Activated T-helper 17 cell treated with anti-CD3 and anti-CD28 coated beads, Interleukin-2, amount 50 U/mL, for 72 hours (primary cell): ENCODE results near the gene ZNF668. TPM values are rescaled to one million over a fixed set of nuclear protein-coding genes. Genes with fewer than 3 reads are reported as not detected.
A peak's percentile ranks its signal among the peaks of the same experiment; 100 is the strongest.

Experiments
- ATAC-seq: fragments of 150-1000 bp; cut with Tn5 transposase; replicated peaks from 2 replicates; pipeline ENCODE4 v1.10.0; 2021; ENCODE audit warnings: mild to moderate bottlenecking, moderate library complexity
- H3K27ac Mint-ChIP-seq: one replicate; pipeline ENCODE4 v1.8.0; 2022; ENCODE audit warnings: mixed read lengths
- H3K27me3 Mint-ChIP-seq: one replicate; pipeline ENCODE4 v1.8.0; 2022; ENCODE audit warnings: mixed read lengths
- H3K36me3 Mint-ChIP-seq: one replicate; pipeline ENCODE4 v1.8.0; 2022; ENCODE audit warnings: low read depth, mild to moderate bottlenecking, mixed read lengths
- H3K4me1 Mint-ChIP-seq: one replicate; pipeline ENCODE4 v1.8.0; 2022; ENCODE audit warnings: mixed read lengths
- H3K4me3 Mint-ChIP-seq: one replicate; pipeline ENCODE4 v1.8.0; 2022; ENCODE audit warnings: mild to moderate bottlenecking, mixed read lengths
- H3K9me3 Mint-ChIP-seq: one replicate; pipeline ENCODE4 v1.8.0; 2022; ENCODE audit warnings: mixed read lengths
- total RNA-seq, 2 donors: library from RNA; stranded (reverse); gene quantifications; one replicate each; pipeline ENCODE4 v1.2.3, GENCODE V29; 2022

Gene ZNF668
- total RNA-seq = 10 to 100 TPM; 15.1 to 19.4 TPM

- Mint-ChIP-seq H3K9me3 (no peaks in the 10 kb centered on the region), H3K36me3 (peaks cover 56% of the 10 kb centered on the region), H3K27me3 (no peaks in the 10 kb centered on the region), H3K4me3 (peak within 1 kb of the TSS; percentile 93), H3K4me1 (peaks cover 22% of the 10 kb centered on the region), H3K27ac (peak within 1 kb of the TSS; percentile 95)
- ATAC-seq = peak; percentile 88
Measured at GRCh38 chr16:31073970-31074813, at the start of gene ZNF668, which contains the start of gene ZNF646. ZNF668 (minus strand) TSS chr16:31074240; CDS start chr16:31064459, 9,781 bp downstream. ZNF646 (plus strand) TSS chr16:31074422; CDS start chr16:31076325, 1,903 bp downstream.

- H3K4me3 Mint-ChIP-seq = no peak overlapping the region
- H3K27ac Mint-ChIP-seq = no peak overlapping the region
- peaks cover 10% of the 10 kb centered on the region for H3K4me1 Mint-ChIP-seq
- H3K9me3 Mint-ChIP-seq = no peaks in the 10 kb centered on the region
- H3K36me3 Mint-ChIP-seq = peaks cover 61% of the 10 kb centered on the region
- no peaks in the 10 kb centered on the region for H3K27me3 Mint-ChIP-seq
- ATAC-seq = no peak
Measured at GRCh38 chr16:31120129-31120528, 46.1 kb upstream of the ZNF668 start.

DNA sequence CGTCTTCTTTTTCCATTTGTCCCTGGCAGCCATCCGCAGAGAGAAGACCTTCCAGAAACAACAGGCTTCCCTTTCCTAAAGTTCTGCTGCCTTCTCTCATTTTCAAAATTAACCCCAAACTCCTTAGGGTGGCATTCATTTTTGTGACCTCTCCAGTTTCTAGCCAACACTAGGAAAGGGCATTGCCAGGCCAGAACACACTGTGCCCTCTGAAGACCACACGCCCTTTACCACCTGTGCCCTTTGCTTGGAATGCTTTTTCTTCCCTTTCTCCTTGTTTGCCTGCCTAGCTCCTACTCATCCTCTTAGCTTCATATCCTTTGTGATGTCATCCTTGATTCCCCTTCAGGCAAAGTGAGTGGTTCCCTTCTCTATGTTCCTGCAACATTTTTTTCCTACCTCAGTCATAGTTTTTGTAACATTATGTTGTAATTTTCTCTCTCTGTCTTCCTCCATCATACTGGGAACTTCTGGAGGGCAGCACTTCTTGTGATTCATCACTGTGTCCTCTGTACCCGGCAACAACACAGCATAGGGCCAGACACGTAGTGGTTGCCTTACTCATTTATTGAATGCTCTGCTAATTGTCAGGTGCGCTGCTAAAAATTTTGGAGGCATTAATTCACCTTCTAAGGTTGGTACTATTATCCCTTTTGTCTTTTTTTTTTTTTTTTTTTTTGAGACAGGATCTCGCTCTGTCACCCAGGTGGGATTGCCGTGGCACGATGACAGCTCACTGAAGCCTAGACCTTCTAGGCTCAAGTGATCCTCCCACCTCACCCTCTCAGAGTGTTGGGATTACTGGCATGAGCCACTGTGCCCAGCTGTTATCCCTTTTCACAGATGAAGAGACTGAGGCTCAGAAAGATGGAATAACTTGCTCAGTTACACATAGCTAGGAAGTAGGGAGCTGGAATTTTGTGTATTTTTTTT, 44.4 kb upstream of the ZNF668 start:
- Mint-ChIP-seq H3K27ac (peak overlapping the region; percentile 89), H3K36me3 (peaks cover 52% of the 10 kb centered on the region), H3K27me3 (no peaks in the 10 kb centered on the region), H3K4me3 (peak overlapping the region; percentile 86), H3K4me1 (peaks cover 10% of the 10 kb centered on the region), H3K9me3 (no peaks in the 10 kb centered on the region)
- no peak for ATAC-seq

- Mint-ChIP-seq H3K36me3 (peaks cover 52% of the 10 kb centered on the region), H3K4me1 (peaks cover 10% of the 10 kb centered on the region), H3K4me3 (peak within 1 kb of the TSS; percentile 86), H3K27ac (peak within 1 kb of the TSS; percentile 89), H3K27me3 (no peaks in the 10 kb centered on the region), H3K9me3 (no peaks in the 10 kb centered on the region)
- peak; percentile 95 for ATAC-seq
Measured at GRCh38 chr16:31117384-31118222, 43.6 kb upstream of the ZNF668 start, which contains the start of gene KAT8. KAT8 (plus strand) TSS chr16:31117664; CDS start chr16:31117682, 18 bp downstream.

GRCh38 chr16:31114468-31114867, 40.4 kb upstream of the ZNF668 start:
- H3K36me3 Mint-ChIP-seq = peaks cover 52% of the 10 kb centered on the region
- no peaks in the 10 kb centered on the region for H3K27me3 Mint-ChIP-seq
- no peaks in the 10 kb centered on the region for H3K9me3 Mint-ChIP-seq
- no peak overlapping the region for H3K4me3 Mint-ChIP-seq
- no peak overlapping the region for H3K27ac Mint-ChIP-seq
- H3K4me1 Mint-ChIP-seq = peaks cover 17% of the 10 kb centered on the region
- ATAC-seq = no peak

- ATAC-seq = no peak
- no peaks in the 10 kb centered on the region for H3K9me3 Mint-ChIP-seq
- peaks cover 15% of the 10 kb centered on the region for H3K4me1 Mint-ChIP-seq
- no peaks in the 10 kb centered on the region for H3K27me3 Mint-ChIP-seq
- H3K4me3 Mint-ChIP-seq = no peak overlapping the region
- H3K36me3 Mint-ChIP-seq = peaks cover 45% of the 10 kb centered on the region
- no peak overlapping the region for H3K27ac Mint-ChIP-seq
Measured at GRCh38 chr16:31113121-31114120, 39.4 kb upstream of the ZNF668 start.

- Mint-ChIP-seq H3K27ac (no peak overlapping the region), H3K4me3 (no peak overlapping the region), H3K9me3 (no peaks in the 10 kb centered on the region), H3K4me1 (peaks cover 12% of the 10 kb centered on the region), H3K36me3 (peaks cover 43% of the 10 kb centered on the region), H3K27me3 (no peaks in the 10 kb centered on the region)
- no peak for ATAC-seq
Measured at GRCh38 chr16:31112711-31113110, 38.7 kb upstream of the ZNF668 start.

DNA sequence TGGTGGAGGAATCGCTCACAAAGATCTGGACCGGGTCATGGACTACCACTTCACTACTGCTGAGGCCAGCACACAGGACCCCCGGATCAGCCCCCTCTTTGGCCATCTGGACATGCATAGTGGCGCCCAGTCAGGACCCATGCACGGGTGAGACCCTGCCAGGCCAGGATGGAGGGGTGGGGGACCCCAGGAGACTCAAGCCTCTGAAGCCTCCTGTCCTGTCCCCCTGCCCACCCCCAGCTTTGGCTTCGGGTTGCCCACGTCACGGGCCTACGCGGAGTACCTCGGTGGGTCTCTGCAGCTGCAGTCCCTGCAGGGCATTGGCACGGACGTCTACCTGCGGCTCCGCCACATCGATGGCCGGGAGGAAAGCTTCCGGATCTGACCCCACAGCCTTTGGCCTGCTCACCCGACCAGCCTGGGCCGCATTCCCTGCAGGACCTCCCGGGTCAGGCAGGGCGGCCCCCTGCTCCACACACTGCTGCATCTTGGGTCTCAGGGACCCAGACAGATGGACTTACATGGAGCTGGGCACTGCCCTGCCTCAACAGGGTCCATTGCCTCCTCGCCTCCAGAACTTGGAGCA, 37.9 kb upstream of the ZNF668 start:
- no peak overlapping the region for H3K4me3 Mint-ChIP-seq
- no peak for ATAC-seq
- H3K36me3 Mint-ChIP-seq = peaks cover 44% of the 10 kb centered on the region
- H3K27ac Mint-ChIP-seq = no peak overlapping the region
- H3K4me1 Mint-ChIP-seq = peaks cover 13% of the 10 kb centered on the region
- H3K9me3 Mint-ChIP-seq = no peaks in the 10 kb centered on the region
- H3K27me3 Mint-ChIP-seq = no peaks in the 10 kb centered on the region

DNA sequence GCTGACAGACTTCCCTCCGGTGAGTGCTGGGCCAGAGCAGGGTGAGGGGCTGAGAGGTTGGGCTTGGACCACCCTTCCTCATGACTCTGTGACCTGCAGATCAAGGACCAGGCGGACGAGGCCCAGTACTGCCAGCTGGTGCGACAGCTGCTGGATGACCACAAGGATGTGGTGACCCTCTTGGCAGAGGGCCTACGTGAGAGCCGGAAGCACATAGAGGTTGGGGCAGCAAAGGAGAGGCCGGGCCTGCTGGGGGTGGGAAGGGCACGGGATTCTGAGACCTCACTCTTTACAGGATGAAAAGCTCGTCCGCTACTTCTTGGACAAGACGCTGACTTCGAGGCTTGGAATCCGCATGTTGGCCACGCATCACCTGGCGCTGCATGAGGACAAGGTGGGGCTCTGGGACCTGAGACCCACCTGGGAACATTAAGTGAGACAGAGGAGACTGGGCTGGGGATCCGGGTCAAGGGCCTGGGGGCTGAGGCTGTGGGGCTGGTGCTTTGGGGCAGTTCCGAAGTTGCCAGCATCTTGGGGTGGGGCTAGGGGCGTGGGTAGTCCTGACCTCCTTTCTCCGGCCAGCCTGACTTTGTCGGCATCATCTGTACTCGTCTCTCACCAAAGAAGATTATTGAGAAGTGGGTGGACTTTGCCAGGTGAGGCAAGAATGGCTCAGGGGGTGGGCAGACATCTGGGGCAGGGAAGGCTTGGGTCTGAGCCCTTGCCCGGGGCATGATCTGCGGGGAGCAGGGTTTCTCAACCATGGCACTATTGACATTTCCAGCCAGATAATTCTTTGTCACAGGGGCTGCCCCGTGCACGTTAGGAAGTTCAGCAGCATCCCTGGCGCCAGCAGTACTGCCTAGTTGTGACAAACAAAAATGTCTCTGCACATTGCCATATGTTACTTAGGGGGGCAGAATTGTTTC, 36.3 kb upstream of the ZNF668 start:
- Mint-ChIP-seq H3K9me3 (no peaks in the 10 kb centered on the region), H3K36me3 (peaks cover 44% of the 10 kb centered on the region), H3K4me1 (peaks cover 16% of the 10 kb centered on the region), H3K4me3 (peak overlapping the region; percentile 68), H3K27ac (peak overlapping the region; percentile 70), H3K27me3 (no peaks in the 10 kb centered on the region)
- no peak for ATAC-seq

GRCh38 chr16:31109622-31110021, 35.6 kb upstream of the ZNF668 start:
- Mint-ChIP-seq H3K4me3 (peak overlapping the region; percentile 68), H3K36me3 (peaks cover 44% of the 10 kb centered on the region), H3K4me1 (peaks cover 16% of the 10 kb centered on the region), H3K9me3 (no peaks in the 10 kb centered on the region), H3K27ac (peak overlapping the region; percentile 70), H3K27me3 (no peaks in the 10 kb centered on the region)
- no peak for ATAC-seq

DNA sequence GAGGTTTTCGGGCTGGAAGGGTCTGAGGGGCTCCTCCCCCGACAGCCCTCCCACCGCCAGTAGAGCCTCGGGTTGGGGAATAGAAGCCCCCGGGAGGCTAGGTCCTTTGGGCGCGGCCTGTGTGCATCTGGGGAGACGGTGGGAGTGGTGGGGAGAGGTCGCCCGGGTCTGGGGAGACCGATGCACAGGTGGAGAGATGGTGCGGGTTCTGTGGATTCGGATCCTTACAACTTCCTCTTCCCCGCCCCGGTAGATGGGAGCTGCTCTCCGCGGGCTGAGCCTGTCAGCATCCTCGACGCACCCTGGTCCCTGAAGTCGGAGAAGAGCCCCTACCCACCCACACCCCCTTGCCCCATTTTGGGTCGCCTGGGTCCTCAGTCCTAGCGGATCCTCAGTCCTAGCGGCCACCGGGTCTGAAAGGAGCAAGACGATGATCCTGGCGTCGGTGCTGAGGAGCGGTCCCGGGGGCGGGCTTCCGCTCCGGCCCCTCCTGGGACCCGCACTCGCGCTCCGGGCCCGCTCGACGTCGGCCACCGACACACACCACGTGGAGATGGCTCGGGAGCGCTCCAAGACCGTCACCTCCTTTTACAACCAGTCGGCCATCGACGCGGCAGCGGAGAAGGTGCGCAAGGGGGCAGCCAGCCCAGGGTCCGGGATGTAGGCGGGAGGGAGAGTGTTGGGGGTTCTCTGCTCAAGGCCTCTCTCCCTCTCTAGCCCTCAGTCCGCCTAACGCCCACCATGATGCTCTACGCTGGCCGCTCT, 34.9 kb upstream of the ZNF668 start:
- Mint-ChIP-seq H3K27me3 (no peaks in the 10 kb centered on the region), H3K4me3 (peak overlapping the region; percentile 68), H3K9me3 (no peaks in the 10 kb centered on the region), H3K27ac (peak overlapping the region; percentile 70), H3K4me1 (peaks cover 16% of the 10 kb centered on the region), H3K36me3 (peaks cover 44% of the 10 kb centered on the region)
- no peak for ATAC-seq
